ENCODE measurements around the gene SLC25A19.

GRCh38 chr17:75316253-75316652 is 27.0 kb upstream of the SLC25A19 start:
- TF ChIP-seq, protein P1, sequence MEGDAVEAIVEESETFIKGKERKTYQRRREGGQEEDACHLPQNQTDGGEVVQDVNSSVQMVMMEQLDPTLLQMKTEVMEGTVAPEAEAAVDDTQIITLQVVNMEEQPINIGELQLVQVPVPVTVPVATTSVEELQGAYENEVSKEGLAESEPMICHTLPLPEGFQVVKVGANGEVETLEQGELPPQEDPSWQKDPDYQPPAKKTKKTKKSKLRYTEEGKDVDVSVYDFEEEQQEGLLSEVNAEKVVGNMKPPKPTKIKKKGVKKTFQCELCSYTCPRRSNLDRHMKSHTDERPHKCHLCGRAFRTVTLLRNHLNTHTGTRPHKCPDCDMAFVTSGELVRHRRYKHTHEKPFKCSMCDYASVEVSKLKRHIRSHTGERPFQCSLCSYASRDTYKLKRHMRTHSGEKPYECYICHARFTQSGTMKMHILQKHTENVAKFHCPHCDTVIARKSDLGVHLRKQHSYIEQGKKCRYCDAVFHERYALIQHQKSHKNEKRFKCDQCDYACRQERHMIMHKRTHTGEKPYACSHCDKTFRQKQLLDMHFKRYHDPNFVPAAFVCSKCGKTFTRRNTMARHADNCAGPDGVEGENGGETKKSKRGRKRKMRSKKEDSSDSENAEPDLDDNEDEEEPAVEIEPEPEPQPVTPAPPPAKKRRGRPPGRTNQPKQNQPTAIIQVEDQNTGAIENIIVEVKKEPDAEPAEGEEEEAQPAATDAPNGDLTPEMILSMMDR (IDR thresholded peaks at IDR 0.05): no peak
- TF ChIP-seq POLR2A (IDR thresholded peaks at IDR 0.05) (no peak), POLR2AphosphoS5 (IDR thresholded peaks at IDR 0.05) (no peak)
